ENCODE results near the gene DCDC2C.

Gene DCDC2C

DNA sequence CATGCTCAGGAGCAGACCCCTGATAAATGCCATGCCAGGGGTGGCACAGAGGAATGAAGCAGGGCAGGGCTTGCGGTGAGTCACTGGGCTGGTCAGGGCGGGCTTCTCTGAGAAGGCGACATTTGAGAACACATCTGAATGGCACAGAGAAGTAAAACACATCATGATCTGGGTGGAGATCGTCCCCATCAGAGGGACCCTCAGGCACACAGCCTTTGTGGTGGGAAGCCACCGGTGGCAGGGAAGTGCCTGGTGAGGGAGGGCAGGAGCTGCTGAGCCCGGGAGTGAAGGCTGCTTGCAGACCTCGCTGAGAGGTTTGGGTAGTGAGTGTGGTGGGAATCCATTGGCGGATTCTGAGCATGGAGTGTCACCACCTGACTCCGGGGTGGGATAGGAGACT is 44.5 kb downstream of the DCDC2C start:
- DNase-seq: no peak

DNA sequence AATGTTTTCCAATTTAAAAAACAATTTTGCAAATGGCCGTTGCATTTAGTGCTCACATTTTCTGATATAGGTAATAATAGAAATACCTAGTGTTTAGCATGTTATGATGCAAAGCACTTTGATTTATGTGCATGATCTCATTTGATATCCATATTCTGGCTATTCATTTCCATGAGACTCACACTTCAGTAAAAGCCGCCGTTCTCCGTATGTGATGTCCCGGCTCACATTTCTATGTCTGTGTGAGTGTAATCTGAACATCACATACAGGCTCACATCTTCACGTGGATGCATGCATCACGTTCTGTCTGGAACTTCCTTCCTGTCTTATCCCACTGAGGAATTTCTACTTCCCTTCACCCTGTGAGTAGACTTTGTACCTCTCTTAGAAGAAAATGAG is 45.8 kb downstream of the DCDC2C start:
- DNase-seq: no peak

DNA sequence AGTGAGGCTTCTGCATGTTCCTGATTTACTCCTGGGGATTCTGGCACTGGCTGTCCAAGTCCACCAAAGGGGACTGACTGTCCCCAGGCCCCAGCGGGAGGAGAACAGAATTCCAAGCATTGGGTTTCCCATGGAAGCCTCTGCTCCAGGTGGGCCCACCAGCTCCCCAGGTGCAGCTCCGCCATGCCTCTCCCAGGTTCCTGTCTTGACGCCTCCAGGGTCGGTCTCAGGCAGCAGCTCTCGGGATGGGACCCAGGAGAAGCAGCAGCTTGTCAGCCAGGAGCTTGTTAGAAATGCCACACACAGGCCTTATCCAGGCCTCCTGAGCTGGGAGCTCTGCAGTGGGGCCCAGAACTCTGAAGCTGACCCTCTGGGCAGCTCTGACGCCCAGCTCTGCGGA is 47.9 kb downstream of the DCDC2C start:
- no peak for DNase-seq

DNA sequence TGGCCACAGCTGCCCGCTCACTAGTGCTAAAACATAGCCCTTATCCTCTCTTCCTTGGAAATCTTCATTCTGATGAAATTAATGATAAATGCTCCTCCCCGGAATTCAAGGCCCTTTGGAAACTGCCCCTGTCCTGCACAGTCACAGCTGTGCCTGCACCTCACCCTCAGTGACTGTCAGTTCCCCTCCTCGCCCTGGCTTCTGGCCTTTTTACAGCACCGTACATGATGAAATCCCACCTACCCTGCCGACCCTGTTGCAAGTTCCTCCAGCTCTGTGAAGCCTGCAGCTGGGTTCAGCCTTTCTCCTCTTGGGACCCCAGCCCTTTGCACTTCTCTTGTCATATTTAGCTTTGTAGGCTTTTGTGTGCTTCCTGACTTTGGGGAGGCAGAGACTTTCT is 48.4 kb downstream of the DCDC2C start:
- no peak for DNase-seq

DNA sequence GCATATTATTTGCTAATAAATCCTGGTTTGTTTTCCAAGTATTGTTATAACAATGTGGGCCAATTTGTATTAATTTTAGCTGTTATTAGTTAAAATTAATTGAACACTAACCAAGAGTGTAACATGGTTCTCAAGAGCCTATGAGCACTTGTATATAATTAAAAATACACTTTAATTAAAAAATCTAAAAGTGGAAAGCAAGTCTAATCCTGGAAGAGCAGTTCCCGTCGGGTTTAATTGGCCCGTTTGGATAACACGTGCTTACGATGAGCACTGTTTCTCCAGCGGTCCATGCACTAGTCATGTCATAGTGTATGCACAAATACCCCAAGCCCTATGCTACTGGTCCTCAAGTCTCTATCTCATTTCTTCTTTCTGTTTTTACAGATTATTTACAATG is 49.0 kb downstream of the DCDC2C start:
- DNase-seq: no peak

DNA sequence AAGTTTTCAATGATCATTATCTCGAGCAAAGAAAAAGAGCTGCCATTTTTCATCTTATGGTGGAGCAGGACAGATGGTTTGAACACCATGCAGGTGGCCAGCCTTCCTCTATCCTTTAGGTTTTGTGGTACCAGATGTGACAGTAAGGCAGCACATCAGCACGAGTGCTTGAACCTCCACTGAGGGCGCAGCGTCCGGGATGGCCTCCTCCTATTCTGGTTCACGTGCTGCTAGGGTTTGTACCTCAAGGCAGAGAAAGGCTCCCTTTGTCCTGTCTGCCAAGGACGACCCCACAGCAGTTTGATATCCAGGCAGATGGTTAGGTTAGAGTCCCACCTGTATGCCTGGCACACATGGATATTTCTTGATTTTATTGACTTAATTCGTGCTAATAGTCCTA is 50.2 kb downstream of the DCDC2C start:
- no peak for DNase-seq

DNA sequence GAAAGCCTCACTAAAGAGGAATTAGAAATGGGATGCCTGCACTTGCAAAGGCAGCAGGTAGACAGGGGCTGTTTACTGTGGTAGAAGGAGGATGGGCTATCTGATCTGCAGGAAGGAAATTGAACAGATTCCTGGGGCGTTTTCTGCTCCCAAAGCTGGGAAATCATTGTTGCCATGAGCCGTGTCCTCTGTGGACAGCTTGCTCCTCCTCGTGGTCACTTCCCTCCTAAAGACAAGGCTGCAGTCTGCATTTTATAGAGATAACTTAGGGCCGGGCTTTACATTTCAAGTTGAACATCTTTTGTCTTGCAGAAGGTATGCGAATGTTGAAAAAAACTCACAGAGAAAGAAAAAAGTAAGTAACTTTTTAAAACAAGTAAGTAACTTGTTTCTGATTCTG is 50.9 kb downstream of the DCDC2C start:
- no peak for DNase-seq

DNA sequence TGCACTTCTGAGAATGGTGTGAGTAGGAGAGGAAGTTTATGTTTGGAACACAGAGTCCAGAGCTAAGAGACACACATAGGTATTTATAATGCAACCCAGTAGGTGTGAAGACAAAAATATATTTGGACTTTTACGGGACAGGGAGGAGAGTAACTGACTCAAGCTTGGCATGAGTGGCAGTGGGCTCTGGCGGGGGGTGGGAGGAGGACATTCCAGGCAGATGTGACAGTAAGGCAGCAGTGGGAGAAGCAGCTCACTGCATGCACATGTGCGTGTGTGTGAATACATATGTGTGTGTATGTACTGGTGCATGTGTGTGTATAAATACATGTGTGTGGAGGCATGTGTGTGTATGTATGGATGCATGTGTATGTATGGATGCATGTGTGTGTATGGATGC is 51.4 kb downstream of the DCDC2C start:
- no peak for DNase-seq

DNA sequence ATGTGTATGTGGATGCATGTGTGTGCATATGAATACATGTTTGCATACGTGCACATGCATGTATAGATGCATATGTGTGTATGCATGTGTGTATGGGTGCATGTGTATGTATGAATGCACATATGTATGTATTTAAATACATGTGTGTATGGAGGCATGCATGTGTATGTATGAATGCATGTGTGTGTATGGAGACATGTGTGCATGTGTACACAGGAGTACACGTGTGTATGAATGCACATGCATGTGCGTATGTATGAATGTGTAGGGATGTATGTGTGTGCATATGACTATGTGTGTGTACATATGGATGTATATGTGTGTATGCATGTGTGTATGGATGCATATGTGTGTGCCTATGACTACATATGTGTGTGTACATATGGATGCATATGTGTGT is 51.9 kb downstream of the DCDC2C start:
- no peak for DNase-seq

DNA sequence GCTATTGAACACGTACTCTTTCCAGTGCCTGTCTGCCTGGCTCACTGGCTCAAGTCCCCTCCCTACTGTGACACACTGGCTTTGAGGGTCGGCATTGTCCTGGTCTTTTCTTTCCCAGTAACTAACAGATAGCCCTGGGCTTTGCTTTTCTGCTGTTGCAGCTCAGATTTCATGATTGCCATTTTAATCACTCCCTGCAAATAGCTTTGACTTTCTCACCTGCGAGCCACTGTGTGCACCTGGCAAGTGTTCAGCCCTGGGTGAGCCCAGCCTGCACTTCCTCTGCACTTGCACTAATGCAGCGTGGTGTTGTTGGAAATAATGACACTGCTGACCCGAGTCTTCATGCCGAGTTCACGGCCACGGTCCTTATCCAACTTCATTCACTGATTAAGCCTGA is 52.9 kb downstream of the DCDC2C start:
- no peak for DNase-seq

DNA sequence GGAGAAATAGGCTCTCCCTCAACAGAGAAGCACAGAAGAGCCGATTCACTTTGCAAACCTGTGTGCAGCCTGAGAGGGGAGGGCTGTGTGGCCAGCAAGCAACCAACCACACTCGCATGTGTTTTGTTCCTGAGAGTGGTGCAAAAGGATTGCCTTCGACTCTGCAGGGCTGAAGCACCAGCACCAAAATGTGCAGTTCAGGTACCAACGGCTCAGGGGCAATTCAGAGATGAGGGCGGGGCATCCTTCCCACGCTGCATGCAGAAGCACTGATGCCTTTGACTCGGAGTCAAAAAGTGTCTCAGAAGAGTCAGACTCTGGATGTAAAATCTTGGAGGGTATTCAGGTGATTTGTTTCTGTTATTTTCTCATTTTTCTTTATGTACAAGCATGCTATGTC is 55.5 kb downstream of the DCDC2C start:
- no peak for DNase-seq

DNA sequence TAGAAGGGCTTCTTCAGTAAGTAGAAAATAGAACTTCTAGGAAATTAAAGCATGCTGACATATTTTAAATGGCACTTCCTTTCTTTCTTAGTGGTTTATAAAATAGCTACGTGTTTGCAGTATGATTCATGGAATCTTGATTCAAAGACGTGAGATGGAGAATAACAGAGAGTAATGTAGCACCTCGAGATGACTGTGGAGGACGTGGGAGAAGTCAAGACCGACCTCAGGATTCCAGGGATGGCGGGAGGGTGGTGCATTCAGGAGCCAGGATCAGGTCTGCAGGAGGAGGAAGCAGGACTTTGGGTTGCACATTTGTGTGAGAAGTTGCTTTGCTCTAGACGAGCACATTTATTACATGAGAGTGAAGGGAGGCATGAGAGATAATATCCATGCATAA is 56.0 kb downstream of the DCDC2C start:
- DNase-seq: no peak

DNA sequence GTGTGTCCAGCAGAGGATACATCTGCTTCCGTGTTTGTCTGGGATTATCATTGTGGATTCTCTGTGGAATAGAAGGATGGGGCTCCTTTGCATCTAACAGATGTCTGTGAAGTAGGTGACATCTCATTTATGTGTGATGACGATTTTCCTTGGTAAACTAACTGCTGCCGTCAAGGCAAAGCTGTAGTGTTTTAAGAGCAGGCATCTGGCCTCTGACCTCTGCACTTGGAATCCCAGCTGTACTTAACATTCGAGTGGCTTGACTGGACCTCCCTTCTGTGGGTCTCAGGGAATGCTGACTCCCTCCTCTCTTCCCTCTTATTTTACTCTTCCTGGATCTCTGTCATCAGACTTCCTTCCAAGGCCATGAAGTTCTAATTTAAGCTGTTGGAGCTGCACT is 56.4 kb downstream of the DCDC2C start:
- no peak for DNase-seq

DNA sequence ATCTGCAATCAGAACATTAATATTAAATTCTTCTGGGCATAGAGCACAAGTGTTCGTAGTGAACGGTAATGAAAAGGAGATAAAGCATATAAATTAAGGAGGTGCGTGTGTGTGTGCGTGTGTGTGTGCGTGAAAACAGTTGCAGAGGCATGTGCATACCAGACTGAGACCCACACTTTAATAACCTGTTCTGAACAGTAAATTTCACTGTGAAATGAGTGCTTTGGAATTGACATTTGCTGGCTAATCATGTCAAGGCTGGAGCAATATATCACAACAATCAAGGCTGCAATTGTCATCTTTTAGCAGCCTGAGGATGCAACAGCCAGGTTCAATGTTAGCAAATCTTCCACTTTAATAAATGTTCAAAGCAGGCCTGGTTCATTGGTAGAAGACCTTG is 57.9 kb downstream of the DCDC2C start:
- no peak for DNase-seq

DNA sequence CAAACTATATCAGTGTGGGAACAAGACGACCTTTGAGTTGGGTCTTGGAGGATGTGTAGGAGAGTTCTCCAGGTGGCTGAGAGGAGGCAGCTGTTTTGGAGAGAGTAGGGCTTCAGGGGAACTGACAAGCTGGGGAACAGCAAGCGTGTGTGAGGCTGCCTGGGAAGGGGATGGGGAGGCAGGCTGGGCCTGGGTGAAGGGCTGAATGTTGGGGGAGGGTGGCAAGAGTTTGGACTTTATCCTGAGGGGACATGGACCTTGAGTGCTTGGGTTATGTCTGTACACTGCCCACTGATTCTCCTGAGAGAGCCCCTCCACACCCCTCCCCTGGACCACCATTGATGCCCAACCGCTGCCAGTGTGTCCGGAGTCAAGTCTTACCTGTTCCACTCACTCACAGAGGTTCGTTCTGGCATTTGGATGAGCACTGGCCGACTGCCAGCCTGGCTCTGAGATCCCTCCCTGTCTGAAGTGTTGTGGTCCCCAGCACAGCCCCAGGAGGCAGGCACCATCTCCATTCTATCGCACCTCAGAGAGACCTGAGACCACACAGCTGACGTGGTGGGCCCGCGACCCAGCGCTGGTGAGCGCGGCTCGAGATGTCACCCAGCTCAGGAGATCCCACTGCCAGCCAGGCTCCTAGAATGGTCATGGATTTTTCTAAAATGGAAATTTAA is 59.5 kb downstream of the DCDC2C start:
- no peak for DNase-seq

DNA sequence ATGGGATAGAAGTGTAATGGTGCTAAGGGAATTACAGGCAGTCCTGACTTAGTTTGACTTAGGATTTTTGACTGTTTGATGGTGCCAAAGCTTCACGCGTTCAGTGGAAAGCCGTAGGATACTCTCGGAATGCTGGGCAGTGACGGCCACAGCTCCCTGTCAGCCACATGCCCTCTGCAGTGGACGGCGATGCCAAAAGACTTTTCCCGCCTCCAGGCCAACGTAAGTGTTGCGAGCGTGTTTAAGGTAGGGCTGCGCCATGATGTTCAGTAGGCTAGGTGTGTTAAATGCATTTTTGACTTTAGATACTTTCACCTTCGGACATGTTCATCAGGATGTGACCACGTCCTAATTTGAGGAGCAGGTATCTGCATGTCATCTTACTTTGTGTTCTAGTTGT is 63.4 kb downstream of the DCDC2C start:
- no peak for DNase-seq

DNA sequence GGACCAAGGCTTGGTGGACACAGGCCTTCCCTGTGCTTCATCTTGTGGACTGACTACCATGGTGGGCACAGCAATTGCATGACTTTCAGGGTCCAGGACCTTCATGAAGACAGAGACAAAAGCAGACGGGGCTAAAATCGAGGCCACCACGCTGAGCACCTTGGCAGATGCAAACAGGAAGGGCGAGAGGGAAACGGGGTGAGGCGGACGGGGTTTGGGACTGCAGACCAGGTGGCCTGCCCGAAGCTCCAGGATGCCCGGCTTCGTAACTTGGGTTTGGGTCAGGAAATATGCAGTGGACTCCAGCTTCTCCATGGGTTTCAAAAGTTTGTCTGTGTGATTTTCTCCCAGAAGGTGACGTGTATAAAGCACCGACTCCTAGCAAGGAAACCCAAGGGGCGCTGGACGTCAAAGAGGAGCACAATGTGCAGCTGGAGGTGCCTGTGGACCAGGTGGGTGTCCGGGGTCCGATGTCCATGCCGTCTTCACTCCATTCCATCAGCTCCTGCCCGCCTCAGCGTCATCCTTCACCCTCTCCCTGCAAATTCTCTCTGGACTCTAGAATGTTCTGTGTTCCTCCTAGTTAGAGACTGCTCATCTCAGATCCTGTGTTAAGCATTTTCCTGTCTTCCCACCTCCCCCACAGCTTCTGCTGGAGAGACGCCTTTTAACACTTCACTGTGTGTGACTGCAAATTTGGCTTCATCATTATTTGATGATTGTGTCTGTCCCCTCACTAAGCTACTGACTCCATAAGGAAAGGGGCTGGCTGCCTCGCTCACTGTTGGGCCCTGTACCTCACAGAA is 65.8 kb downstream of the DCDC2C start:
- DNase-seq: no peak

DNA sequence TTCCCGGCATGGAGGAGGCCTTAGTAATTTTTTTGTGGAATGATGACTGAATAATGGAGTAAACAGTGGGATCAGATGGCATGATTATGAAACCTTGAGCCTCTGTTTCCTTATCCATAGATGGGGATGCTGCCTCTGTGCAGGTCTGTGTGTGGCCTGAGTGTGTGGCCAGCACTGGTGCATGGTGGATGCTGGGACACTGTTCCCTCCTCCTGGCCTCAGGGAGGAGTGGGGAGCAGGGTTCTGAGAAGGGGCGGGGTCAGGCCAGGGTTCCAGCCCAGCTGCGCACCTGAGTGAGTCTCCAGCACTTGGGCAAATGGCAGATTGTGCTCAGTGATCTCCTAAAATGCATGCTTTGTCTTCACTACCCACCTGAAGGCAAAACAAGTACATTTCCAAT is 66.4 kb downstream of the DCDC2C start:
- DNase-seq: no peak

DNA sequence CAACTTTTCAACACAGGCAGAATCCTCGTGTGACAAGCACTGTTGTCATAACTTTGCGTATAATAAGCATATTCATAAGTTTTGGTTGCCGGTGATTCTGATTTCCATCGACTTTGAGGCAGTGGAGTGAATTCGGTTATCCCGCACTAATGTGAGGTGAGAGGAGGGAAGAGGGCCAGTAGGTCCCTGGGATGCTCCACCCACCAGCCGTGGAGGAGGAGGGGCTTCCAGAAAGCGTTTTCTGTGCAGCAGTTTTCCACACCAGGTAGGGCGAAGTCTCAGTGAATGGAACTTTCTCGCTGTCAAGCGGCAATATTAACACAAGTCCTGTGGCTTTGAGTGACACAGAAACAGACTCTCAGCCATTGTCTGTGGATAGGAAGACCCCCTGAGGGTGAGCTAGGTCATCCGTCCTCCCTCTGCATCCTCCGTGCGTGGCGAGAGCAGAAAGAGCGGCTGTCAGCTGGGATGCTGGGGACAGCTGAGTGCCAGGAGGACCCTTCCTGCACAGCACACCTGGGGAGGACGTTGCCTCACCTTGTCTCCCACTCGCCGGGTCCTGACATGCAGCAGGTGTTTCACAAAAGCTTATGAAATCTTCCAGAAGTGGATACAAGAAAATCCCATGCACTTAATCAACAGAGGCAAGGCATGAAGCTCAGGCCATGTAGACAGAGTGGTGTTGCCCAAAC is 67.5 kb downstream of the DCDC2C start:
- no peak for DNase-seq

DNA sequence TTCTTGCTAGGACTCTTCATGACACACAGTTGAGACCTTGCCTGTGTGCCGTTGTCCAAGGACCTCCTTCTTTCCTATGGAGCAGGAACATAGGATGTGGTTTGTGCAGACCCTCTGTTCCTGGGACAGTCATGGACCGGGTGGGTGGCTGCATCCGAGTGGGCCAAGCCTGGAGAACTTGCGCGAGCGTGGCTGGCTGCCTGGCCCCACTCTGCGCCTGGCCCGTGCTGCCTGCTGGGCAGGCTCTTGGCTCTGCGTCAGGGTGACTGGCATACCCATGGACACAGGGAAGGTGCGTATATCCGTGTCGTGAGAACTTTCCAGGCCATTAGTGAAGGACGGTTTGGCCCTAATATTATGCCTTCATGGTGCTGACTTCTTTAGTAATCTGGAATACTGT is 68.2 kb downstream of the DCDC2C start:
- DNase-seq: no peak

DNA sequence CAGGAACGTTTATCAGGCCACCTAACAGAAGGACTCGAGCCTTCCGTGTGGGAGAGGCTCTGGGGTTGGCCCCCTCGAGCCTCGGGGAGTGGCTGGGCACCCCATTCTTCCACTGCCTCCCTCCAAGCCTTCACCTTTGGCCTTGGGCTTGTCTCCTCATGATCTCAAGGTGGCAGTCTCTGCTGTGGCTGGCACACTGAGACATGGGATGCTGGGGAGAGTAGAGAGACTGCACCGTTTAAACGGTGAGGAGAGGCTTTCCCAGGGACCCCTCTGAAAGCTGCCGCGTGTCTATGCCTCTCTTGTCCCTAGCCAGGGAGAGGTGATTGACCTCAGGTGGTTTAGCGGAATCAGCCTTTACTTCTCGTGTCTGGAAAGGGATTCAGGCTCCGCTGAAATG is 71.0 kb downstream of the DCDC2C start:
- no peak for DNase-seq

DNA sequence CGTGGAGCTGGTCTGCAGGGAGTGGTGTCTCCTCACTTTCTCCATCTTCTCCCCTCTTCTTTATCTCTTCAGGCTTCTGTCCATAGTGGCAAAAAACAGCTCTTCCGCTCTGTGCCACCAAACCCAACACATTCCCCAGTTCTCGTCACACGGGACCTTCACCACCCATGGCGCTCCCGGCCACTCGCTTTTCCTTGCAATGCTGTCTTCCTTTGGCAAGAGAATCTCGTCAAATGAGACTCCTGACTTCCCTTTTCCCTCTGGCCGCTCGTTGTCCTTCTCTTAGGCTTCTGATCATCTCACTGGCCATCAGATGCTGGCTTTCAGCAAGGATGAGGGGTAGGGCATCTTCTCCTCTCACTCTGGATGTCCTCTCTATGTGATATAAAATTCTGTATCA is 72.9 kb downstream of the DCDC2C start:
- DNase-seq: no peak

DNA sequence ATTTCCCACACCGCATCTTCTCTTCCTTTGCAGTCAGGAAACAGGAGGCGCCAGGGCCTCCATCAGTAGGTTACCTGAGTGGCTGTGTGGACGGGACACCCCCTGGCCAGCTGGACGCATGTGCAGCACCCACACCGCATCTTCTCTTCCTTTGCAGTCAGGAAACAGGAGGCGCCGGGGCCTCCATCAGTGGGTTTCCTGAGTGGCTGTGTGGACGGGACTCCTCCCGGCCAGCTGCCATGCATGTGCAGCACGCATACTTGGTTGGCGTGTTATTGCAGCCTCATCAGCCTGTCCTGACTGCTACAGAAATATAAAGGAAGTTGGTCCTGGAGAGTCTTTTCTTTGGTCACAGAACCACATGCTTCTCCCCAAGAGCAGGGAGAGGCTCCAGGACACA is 74.6 kb downstream of the DCDC2C start:
- no peak for DNase-seq

DNA sequence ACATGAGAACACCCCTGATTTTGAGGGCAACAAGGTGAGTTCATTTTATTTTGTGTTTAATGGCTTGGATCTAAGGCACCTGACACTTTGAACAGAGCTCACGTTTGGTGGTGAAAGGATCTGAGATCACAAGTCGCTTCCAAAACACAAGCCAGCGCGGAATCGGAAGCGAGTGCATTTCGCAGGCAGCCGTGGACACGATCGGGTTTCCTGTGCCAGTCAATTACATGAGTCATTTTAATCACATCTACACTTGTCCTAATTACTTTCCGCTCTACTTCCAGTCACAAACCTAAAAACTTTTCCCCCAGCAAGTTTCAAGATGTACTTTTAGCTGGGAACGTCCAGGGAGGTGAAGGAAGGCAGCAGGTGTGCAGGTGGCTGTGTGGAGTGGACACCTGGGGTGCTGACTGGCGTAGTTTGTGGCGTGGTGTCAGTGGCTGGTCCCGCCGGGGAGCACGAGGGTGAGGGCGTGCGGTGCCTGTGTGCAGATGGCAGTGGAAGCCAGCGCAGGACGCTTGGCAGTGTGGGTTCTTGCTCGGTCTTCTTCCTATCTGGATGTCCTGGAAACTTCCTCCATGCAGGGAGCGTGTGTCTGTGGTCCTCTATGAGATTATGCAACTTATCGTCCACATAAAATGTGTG is 75.6 kb downstream of the DCDC2C start:
- DNase-seq: no peak
